ENCODE results near the gene GP1BA. TPM values are rescaled to one million over a fixed set of nuclear protein-coding genes. Genes with fewer than 3 reads are reported as not detected.

The GP1BA gene
- total RNA-seq, 1 experiment from 2014 or later = not detected

- peaks cover 7% of the 10 kb centered on the region for H3K4me1 Mint-ChIP-seq
- ChIA-PET POLR2A (no interaction called here), CTCF (no interaction called here)
- H3K27me3 Mint-ChIP-seq (ENCODE audit: low read depth) = no peaks in the 10 kb centered on the region
- no peak for TF ChIP-seq ZNF532 (CRISPR knock-in tag; IDR thresholded peaks at IDR 0.05; ENCODE audit: borderline replicate concordance)
- TF ChIP-seq ZNF512 (CRISPR knock-in tag; IDR thresholded peaks at IDR 0.05; ENCODE audit: borderline replicate concordance) = no peak
- TF ChIP-seq NR2C2 (CRISPR knock-in tag; IDR thresholded peaks at IDR 0.05) = no peak
- no peak for TF ChIP-seq CDX4 (CRISPR knock-in tag; IDR thresholded peaks at IDR 0.05; ENCODE audit: borderline replicate concordance)
- TF ChIP-seq ZBTB21 (CRISPR knock-in tag; IDR thresholded peaks at IDR 0.05; ENCODE audit: borderline replicate concordance) = no peak
- TF ChIP-seq FOXP4 (CRISPR knock-in tag; IDR thresholded peaks at IDR 0.05) = no peak
- no peak for TF ChIP-seq MYBL2 (CRISPR knock-in tag; IDR thresholded peaks at IDR 0.05)
- no peak for TF ChIP-seq FOXK1 (CRISPR knock-in tag; IDR thresholded peaks at IDR 0.05)
- no peak for TF ChIP-seq CBFB (CRISPR knock-in tag; IDR thresholded peaks at IDR 0.05; ENCODE audit: low read depth)
- TF ChIP-seq ZMAT4 (CRISPR knock-in tag; IDR thresholded peaks at IDR 0.05) = no peak
- TF ChIP-seq ZNF423 (CRISPR knock-in tag; IDR thresholded peaks at IDR 0.05) = no peak
- TF ChIP-seq SMAD3 (CRISPR knock-in tag; IDR thresholded peaks at IDR 0.05; ENCODE audit: borderline replicate concordance) = no peak
- no peak for TF ChIP-seq CREB1 (CRISPR knock-in tag; IDR thresholded peaks at IDR 0.05)
- no peak for TF ChIP-seq HMGXB4 (CRISPR knock-in tag; IDR thresholded peaks at IDR 0.05)
- no peak for TF ChIP-seq PREB (CRISPR knock-in tag; IDR thresholded peaks at IDR 0.05; ENCODE audit: borderline replicate concordance)
- TF ChIP-seq NFYB (CRISPR knock-in tag; conservative IDR thresholded peaks at IDR 0.05; ENCODE audit: low read depth) = no peak
- TF ChIP-seq ETV6 (CRISPR knock-in tag; IDR thresholded peaks at IDR 0.05) = no peak
- TF ChIP-seq E2F4 (CRISPR knock-in tag; IDR thresholded peaks at IDR 0.05; ENCODE audit: borderline replicate concordance, low read depth) = no peak
- TF ChIP-seq IRF1 (CRISPR knock-in tag; IDR thresholded peaks at IDR 0.05) = no peak
- no peak for TF ChIP-seq ATF2 (CRISPR knock-in tag; IDR thresholded peaks at IDR 0.05; ENCODE audit: borderline replicate concordance, low read depth)
- no peak overlapping the region for H3K27ac Mint-ChIP-seq
- DNase-seq (ENCODE audit: low spot score) (no peak), ATAC-seq (no peak)
- H3K36me3 Mint-ChIP-seq = peaks cover 33% of the 10 kb centered on the region
- no peak overlapping the region for H3K4me3 Mint-ChIP-seq
- no peaks in the 10 kb centered on the region for H3K9me3 Mint-ChIP-seq
These were observed 45.2 kb upstream of the GP1BA start for GRCh38 chr17:4886830-4887229.
